GM21528 (cell line): Measurements from ENCODE around the gene DLGAP4.
"Not testable (repeated sequence)": the region's sequence is repeated elsewhere in the genome, so short reads cannot be mapped to it uniquely, and the experiment has no call there.

Source experiments
- ATAC-seq: cut with Tn5 transposase; IDR thresholded peaks from one replicate; pipeline ENCODE4 v1.9.1; 2021; ENCODE audit warnings: mild to moderate bottlenecking, moderate library complexity; ENCODE audit not compliant: unreplicated experiment, low FRiP score

Gene DLGAP4

DNA sequence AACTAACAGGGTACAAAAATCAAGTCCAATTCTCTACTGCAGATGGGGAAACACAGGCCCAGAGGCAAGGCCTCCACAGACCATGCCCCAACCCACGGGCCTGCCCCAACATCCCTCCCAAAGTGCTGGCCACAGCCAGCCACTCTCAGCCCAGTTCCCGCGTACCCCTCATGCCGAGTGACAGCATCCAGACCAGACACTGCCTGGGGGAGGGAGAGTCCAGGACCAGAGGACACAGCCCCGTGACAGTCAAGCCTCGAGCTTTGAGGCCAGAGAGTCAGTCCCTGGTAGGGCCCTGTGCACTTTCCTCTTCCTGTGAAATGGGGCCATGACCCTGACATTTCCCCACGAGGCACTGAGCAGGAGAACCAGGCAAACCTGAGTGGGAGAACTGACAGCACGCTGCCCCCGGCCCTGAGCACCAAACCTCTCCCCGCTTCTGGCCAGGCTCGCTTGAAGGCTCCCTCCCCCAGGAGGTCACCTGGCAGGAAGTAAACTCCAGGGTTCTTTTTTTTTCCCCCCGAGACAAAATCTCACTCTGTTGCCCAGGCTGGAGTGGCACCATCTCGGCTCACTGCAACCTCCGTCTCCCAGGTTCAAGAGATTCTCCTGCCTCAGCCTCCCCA is 240.1 kb downstream of the DLGAP4 start:
- ATAC-seq: no peak

- no peak for ATAC-seq
Observed at GRCh38 chr20:36547186-36548005, 241.3 kb downstream of the DLGAP4 start.

GRCh38 chr20:36548006-36548315 is 241.8 kb downstream of the DLGAP4 start:
- no peak for ATAC-seq

- no peak for ATAC-seq
Observed at GRCh38 chr20:36548704-36549627, 242.8 kb downstream of the DLGAP4 start.

- no peak for ATAC-seq
Observed at GRCh38 chr20:36549628-36549941, 243.4 kb downstream of the DLGAP4 start.

DNA sequence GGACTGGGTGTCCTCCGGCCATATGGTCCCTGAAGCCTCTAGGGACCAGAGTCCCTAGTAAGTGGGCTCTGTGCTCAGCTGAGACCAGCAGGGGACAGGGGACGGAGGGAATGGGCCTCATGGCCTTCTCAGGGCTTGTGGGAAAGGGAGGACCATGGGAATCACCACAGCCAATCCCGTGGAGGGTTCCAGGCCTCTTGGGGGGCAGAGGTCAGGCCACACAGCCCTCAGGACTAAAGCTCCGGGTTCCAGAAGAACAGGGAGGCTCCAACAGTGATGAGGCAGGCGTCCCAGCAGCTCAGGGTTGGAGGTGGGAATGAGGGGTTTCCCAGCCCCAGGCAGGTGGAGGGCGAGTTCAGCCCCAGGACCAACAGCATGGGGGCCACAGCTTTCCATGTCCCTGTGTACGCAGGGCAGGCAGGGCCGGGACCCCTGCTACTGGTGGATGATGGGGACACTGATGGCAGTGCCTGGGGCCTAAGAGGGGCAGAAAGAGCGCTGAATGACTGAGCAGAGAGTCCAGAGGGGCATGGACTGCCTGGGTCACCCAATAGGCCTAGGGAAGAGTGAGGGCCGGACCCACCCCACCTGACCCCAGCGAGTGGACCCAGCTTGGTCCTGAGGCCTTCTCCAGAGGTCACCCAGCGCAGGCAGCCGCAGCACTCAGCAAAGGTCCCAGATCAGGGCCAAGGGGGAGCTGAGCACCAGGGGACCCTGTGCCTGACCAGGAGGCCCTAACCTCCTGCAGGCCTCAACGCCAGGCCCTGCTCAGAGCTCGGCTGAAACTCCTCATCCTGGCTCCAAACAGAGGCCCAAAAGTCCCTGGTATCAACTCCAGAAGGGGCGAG is 244.0 kb downstream of the DLGAP4 start:
- no peak for ATAC-seq

- ATAC-seq: no peak
Observed at GRCh38 chr20:36550790-36551299, 244.7 kb downstream of the DLGAP4 start.

GRCh38 chr20:36555248-36555647 is 249.1 kb downstream of the DLGAP4 start:
- ATAC-seq: no peak

DNA sequence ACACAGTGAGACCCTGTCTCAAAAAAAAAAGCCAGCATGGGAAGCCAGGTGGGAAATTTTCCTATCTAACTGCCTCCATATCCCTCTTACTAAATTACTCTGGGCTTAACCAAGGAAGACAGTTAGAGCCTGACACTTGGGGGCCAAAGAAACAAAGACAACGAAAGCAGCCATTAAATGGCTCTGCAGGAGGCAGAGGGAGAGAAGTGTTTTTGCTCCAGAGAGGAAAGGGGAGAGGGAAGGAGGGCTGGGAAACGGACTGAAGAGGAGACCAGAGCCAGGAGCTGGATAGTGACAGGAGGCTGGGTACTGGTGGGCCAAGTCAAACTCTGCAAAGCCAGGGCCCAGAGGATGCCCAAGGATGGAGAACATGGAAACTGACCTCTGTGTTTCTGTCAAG is 256.6 kb downstream of the DLGAP4 start:
- no peak for ATAC-seq

- no peak for ATAC-seq
Observed at GRCh38 chr20:36563374-36563773, 257.2 kb downstream of the DLGAP4 start.

DNA sequence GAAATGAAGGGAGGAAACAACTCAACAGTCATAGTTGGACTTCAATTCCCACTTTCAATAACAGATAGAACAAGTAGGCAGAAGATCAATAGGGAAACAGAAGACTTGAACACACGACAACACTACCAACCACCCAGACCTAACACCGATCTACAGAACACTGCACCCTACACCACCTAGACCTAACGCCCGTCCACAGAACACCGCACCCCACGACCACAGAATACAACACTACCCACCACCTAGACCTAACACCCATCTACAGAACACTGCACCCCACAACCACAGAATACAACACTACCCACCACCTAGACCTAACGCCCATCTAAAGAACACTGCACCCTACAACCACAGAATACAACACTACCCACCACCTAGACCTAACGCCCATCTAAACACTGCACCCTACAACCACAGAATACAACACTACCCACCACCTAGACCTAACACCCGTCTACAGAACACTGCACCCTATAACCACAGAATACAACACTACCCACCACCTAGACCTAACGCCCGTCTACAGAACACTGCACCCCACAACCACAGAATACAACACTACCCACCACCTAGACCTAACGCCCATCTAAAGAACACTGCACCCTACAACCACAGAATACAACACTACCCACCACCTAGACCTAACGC is 258.1 kb downstream of the DLGAP4 start:
- ATAC-seq: not testable (repeated sequence)

- not testable (repeated sequence) for ATAC-seq
Observed at GRCh38 chr20:36564726-36565121, 258.6 kb downstream of the DLGAP4 start.

- ATAC-seq: no peak
Observed at GRCh38 chr20:36565520-36565919, 259.4 kb downstream of the DLGAP4 start.

DNA sequence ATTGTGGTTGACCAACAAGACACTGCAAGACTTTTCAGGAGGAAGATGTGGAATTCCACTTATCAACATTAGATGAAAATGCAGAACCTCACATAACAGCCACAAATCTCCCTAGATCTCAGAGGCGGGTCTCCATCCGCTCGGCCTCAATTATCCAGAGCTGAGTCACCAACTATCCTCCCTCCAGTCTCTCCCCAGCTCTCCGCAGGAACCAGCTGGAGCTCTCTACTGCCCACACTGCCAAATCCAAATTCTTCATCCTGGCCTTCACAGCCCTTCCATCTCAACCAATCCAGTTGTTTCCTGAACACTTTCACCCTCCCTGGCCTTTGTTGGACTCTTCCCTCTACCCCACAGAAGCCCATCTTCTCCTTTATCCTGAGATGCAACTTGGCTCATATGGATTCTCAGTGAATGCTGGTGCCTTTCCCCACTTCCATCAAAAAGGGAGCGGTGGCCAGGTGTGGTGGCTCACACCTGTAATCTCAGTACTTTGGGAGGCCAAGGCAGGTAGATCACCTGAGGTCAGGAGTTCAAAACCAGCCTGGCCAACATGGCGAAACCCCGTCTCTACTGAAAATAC is 263.8 kb downstream of the DLGAP4 start:
- ATAC-seq: no peak

DNA sequence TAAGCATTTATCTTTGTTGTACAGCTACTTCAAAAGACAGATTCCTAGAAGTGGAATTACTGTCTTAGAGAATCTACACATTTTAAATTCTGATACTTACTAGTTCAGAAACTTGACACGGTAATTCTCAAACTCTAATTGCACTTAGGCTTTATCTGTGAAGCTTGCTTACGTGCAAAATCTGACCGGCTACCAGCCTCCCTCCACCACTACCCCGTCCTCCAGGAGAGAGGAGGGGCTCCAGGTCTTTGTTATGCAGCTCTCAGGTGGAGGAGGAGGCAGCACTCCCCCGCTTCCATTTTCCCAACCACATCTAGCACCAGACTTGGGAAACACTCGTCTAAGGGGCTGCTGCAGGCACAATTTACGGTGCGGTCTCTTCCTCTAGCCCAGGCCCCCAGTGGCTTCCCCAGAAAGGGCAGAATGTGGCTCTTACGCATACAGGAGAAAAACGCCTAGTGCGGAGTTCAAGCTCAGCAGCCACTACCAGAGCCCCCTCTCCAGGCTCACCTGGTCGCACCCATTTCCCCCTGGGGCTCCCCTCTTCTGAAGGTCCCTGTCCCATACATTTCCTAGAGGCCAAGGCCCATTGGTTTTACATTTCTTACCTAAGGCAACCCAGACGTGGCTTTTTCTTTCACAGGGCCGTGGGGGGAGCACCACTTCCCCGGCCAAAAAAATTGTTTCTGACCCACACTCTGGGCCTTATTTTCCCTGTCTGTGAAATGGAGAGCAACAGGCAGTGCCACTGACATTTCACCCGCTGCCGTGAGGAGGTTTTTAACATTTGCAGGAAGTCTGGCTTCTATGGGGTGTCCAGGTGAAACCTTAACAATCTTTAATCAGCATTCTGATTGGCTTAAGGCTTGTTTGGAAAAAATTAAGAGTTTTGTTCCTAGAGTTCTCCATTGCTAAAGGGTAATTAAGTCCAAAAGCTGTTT is 265.7 kb downstream of the DLGAP4 start:
- no peak for ATAC-seq

GRCh38 chr20:36572701-36573102 is 266.6 kb downstream of the DLGAP4 start:
- peak; percentile 10 for ATAC-seq

DNA sequence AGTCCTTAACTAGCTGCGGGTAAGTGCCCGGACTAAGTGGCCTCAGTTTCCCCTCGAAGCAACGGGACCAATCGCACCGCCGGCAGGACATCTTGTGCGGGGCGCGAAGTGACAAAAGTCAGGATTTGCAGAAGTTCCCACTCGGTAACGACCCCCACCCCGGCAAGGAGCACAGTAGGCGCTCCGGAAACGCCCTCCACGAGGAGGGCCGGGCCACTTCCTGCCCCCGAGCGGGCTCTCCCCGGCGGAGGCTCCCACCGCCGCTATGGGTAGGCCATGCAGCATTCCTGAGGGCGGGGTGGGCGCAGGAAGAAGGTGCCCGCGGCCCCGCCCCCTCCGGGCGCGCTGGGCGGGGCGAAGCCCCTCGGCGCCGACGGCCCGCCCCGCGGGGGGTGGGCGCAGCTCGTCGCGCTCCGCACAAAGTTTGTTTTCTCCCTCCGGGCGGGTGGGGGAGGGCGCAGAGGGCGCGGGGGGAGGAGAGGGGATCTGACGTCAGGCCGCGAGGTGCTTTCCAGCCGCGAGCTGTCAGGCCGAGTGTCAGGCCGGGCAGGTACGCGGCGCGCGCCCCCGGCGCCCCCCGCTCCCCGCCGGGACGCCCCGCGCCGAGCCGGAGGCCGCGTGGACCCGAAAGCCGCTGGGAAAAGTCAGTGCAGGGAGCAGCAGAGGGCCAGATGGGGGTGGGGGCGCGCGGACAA is 267.1 kb downstream of the DLGAP4 start, which contains the start of gene TGIF2:
TGIF2 (plus strand) TSS at position 495 of the 695 bp plus-strand sequence. CDS start 5,178 bp downstream, outside the sequence.
- peak; percentile 65 for ATAC-seq
